ENCODE results near the gene AMPH. TPM values are rescaled to one million over a fixed set of nuclear protein-coding genes. Genes with fewer than 3 reads are reported as not detected.

AMPH gene
- polyA plus RNA-seq, 4 donors = 14.5 to 16.7 (median 15.9) TPM

DNA sequence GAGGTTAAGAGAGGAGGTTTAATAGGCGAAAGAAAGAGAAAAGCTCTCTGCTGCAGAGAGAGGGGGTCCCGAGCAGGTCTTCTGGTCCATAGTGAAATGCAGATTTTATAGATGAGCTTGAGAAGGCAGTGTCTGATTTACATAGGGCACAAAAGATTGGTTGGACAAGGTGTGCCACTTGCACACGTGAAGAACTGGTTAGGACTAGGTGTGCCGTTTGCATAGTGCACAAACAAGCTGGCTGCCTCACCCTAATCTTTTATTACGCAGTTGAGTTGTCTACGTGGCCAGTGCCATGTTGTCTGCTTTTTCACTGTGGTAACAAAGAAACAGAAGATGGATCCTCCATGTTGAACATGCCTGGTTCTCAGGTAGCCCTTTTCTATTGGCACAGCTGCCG, 82.6 kb downstream of the AMPH start:
- no peak for DNase-seq (ENCODE audit: low read depth in 4 of 4, low spot score in 3 of 4)

DNA sequence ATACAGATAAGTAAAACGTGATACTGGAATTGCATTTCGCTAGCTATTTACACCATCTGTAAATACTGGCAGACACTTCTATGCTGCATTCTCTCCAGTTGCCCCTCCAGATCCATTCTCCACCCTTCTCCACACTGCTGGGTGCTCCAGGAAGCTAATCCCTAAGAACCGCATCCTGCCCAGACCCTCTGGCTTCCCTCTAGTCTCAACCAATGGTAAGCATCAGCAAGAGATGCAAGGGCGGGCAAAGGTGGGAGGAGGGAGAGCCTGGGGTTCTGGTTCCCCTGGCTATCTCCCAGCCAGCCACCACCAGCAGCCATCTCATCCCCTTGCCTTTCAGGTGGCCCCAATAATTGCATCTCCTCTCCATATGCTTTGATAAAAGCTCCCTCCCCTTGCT, 84.4 kb downstream of the AMPH start:
- no peak for DNase-seq (ENCODE audit: low read depth in 4 of 4, low spot score in 3 of 4)

DNA sequence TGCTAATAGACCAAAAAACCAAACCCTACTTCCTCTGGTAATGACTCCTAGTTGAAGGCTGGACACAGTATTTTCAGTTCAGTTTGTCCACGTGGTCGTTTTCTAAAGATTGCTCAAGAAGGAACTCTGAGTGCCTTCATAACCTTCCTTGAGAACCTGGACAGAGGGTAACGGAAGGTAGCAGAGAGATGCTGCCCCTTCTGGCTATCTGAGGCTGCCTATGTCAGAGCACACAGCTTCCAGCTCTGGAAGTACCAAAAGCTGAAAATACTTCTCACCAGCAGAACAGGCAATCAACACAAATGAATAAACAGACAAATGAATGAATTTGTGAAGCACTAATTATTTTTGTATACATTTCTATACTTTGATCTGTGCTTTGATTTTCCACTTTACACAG, 85.2 kb downstream of the AMPH start:
- no peak for DNase-seq (ENCODE audit: low read depth in 4 of 4, low spot score in 3 of 4)

DNA sequence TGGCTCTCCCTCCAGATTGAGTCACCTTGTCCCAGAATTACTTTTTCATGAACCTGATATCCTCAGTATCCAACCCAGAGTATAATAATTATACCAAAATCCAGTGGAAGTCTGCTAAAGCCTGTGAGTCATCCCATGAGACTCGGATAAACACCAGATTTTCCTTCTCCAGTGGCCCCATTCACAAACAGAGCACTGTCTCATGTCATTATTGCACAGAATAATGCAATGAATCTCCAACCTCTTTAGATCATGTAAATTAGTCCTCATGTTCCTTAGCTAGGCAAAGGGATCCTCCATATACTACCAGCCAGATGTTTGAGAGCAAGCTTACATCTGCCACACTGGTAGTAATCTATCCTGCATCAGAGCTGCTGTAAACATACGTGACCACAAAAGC, 89.0 kb downstream of the AMPH start:
- DNase-seq (ENCODE audit: low read depth in 4 of 4, low spot score in 3 of 4) = no peak

DNA sequence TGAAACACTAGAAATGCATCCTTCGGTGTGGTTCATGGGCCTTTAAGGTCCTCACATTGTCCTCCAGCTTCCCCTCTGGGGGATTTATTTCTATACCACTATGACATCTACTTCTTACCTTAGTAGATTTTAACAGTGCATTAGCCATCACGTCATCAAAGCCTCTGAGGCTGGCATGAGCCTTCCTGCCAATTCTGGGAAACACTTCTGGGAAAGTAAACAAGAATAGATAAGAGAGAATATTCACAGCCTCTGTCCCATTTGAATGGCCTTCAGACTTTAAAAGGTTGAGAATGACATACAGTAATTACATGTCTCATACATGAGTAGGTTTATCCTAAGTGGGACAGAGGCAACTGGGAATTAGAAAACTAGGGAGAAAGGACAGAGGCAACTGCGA, 89.7 kb downstream of the AMPH start:
- no peak for DNase-seq (ENCODE audit: low read depth in 4 of 4, low spot score in 3 of 4)

DNA sequence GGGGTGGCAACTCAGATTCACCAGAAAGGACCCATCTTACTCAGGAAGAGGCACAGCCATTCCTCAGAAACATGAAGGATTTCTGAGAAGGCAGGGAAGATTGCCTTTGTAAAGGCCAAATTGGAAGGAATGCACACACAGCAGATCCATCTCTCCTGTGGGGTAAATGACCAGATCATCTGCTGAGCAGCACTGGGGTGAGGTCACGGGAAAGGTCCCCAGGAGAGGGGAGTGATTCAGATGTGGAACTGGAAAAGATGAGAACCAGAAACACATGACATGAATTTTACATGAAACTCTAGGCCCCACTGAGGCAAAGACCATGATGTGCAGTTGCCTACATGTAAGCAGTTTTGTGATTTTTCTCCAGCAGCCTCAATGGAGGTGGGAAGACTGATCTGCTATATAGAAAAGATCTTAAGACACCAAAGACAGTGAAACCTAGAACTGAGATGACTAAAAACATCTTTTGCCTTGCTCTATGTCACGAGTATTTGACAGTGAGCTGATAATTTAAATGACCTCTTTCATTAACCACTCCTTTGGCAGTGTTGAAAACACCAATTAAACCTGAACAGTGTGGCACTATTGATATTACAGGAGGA, 91.6 kb downstream of the AMPH start:
- no peak for DNase-seq (ENCODE audit: low read depth in 4 of 4, low spot score in 3 of 4)

DNA sequence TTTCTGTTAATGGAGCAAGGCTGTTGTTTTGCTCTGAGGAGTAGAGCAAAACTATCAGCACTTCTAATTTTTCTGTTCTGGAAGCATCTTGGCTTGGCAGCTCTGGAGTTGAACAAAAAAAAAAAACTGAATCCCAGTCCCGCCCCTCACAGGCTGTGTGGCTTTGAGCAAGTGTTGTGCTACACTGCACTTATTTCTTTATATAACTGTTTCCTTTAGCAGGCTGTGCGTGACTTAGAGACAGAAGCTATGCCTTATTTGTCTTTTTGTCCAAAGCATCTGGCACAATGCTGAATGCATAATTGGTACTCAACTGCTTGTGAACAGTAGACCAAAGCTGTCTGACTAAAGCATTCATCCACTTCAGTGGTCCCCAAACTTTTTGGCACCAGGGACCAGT, 96.1 kb downstream of the AMPH start:
- DNase-seq (ENCODE audit: low read depth in 4 of 4, low spot score in 3 of 4) = no peak

DNA sequence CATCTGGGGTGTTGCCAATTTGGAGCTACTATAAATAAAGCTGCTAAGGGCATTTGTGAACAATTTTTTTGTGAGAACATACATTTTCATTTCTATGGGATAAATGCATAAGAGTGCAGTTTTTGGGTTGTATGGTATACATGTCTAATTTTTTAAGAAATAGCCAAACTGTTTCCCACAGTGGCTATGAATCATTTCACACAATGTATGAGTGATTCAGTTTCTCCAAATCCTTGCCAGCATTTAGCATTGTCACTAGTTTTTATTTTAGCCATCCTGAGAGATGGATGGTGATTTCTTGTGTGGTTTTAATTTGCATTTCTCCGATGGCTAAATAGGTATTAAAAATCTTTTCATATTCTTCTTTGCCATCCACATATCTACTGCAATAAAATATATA, 105.3 kb downstream of the AMPH start:
- DNase-seq (ENCODE audit: low read depth in 4 of 4, low spot score in 3 of 4) = no peak

DNA sequence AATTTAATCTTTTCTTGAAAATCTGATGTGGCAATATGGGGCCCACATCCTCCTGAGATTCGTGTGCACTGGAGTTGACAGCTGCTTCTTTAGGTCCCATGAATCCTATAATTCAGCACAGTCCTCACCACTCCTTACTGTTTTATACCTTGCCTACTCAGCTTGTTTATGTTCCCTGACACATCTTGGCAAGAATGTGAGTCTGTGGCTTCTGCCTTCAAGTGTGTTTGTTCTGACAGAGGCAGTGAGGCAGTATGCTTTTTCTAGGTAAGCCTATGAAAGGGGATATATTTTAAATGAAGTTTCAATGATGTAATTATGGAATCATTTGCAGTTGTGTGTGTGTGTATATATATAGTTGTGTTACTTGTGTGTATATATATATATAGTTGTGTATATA, 106.4 kb downstream of the AMPH start:
- no peak for DNase-seq (ENCODE audit: low read depth in 4 of 4, low spot score in 3 of 4)

DNA sequence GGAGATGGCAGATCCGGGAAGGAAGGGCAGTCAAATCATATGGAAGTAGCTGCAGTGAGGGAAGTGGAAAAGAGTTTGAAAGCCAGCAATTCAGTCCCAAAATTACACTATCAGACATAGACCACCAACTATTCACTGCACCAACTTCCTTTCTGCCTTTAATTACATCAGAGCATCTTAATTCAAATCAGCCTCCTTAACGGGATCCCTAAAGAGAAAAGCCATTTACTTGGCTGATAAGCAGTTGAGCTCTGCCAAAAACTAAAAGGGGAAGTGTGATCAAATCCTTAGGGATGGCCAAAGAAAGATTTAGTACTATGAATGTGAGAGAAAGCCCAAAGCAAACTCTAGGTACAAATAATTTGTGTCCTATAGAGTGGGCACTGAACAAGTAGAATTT, 110.4 kb downstream of the AMPH start:
- no peak for DNase-seq (ENCODE audit: low read depth in 4 of 4, low spot score in 3 of 4)

DNA sequence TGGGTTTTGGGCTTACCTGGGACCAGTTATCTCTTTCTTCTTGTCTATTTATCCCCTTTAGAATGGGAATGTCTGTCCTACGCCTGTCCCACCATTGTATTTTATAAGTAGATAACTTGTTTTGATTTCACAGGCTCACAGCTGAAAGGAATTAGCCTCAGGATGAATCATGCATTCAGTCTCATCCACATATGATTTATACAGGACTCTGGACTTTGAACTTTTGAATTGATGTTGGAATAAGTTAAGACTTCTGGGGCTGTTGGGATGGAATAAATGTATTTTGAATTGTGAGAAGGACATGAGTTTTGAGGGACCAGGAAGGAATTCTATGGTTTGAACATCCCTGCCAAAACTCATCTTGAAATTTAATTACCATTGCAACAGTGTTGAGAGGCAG, 112.6 kb downstream of the AMPH start:
- DNase-seq (ENCODE audit: low read depth in 4 of 4, low spot score in 3 of 4) = no peak

DNA sequence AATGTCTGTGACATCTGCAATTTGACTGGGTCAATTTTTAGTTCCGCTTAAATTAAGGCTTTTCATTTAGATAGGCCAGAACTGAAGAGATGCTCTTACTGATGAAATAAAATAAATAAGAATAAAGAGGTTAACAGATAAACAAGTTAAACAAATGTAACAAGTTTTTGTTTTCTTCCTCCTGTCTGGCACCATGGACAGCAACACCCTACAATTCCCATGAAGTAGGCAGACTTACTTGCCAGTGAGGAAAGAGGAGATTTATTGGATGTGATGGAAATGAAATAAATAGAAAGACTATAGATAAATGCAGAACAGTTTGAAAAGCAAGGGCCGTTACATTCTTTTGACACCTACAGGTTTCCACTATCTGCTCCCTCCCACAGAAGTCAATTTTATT, 118.5 kb downstream of the AMPH start:
- no peak for DNase-seq (ENCODE audit: low read depth in 4 of 4, low spot score in 3 of 4)

DNA sequence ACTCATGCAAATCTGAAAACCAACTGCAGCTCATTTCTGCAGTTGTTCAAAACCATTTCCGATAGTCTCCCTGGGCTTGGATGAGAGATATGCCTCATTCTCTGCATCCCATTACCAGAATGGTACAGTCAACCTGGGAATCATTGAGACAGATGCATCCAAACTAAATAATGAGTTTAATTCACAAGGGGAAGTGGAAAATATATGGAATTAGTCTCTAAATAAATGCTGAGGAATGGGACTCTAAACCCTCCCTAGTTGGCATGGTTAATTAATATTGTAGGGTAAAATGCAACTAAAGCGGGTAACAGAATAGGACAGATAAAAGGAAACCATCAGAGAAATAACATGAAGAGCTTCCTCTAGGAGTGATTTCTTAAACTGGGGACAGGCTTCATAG, 118.9 kb downstream of the AMPH start:
- DNase-seq (ENCODE audit: low read depth in 4 of 4, low spot score in 3 of 4) = no peak

DNA sequence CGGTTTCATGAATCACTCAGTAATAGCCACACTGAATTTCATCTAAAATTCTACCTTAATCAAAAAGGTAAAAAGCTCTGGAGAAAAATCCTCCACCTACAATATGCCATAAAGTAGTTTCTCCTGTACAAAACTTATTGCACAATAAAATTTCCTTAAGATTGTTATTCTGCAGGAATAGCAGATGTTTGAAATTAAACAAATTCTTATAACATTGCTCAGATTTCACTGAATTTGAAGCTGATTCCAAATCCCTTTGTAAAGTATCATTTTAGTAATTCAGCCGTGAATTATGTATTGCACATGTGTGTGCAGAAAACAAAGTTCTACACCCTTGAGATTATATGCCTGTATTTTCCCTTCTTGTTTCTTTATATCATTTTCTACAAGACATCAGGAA, 123.8 kb downstream of the AMPH start:
- no peak for DNase-seq (ENCODE audit: low read depth in 4 of 4, low spot score in 3 of 4)

DNA sequence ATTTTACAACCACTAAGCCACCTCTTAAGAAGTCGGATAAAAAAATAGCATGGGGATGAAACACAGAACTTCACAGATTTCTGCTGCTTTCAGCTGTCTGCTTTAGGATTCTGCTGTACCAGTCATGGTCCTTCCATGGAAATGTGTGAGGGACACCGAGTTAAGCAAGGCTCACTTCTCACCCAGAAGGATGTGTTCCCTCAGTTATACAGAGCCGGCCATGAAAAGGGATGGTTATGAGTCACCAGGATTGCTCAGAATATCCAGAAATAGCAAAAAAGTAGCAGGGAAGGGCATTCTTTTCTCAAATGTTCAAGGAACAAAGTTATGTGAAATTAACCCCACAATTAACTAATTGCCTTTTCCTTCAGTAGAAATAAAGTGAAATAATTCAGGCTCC, 124.4 kb downstream of the AMPH start:
- DNase-seq (ENCODE audit: low read depth in 4 of 4, low spot score in 3 of 4) = no peak

DNA sequence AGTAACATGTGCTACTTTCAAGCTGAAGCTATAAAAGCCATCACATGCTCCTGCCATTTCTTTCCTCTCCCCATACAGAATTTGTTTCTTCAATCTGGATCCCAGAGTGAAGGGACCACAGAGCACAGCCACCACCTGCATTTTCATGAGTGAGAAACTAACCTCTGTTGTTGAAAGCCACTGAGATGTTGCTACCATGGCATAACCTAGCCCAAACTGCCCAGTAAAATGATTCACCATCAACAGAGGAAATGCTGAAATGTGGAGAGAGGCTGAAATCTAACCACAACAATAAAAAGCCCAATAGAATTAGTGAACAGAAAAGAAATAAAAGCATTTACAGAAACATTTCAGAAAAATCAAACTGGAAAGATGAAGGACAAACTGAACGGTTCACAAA, 125.2 kb downstream of the AMPH start:
- no peak for DNase-seq (ENCODE audit: low read depth in 4 of 4, low spot score in 3 of 4)

DNA sequence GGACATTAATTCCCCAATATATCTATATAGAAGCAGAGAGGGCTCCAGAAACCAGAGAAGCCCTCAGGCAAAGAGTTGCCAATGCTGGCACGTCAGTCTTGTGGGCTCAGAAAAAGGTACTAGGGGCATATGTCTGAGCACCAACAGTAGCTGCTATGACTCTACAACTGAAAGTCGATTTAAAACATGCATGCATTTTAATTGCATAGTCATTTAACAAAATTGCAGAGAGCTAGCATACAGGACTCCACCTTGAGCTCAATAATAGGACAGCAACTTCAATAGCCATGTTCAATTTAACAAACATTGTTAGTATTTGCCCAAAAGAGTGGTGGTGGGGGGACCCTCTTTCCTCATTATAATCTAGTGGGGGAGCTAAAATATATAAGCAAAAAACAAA, 126.5 kb downstream of the AMPH start:
- no peak for DNase-seq (ENCODE audit: low read depth in 4 of 4, low spot score in 3 of 4)

DNA sequence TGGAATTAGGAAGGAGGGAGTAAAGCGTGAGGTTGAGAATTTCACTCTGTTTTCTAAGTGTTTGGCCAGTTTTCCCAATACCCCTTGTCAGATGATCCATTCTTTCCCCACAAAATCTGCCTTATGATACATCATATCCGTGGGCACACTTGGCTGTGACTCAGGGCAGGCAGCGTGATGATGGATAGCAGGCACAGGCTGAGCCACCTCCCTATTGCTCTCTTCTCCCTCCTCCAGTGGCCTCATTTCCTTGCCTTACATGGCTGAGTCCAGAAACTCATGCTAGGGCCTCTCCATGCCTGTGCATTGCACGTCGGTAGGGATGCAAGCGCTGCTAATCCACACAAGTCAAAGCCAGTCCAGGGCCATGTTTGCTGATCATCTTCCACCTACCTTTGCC, 128.3 kb downstream of the AMPH start:
- no peak for DNase-seq (ENCODE audit: low read depth in 4 of 4, low spot score in 3 of 4)

DNA sequence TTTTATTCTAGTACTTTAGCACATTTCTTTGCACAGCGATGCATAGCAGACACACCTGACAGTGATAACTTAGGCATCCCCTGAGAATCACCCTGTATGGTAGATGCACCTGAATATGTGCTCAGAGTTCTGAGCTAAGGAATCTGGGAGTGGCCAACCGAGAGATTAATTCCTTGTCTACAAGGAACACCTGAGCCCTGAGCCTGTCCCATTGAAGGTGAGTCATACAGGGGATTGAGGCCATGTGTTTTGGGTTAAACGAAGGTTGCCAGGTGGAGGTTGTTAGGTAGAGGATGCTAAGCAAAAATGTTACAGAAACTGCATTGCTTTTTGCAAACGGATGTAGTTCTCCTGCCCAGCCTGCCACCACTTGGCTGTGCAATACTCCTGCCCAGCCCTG, 128.9 kb downstream of the AMPH start:
- DNase-seq (ENCODE audit: low read depth in 4 of 4, low spot score in 3 of 4) = no peak

DNA sequence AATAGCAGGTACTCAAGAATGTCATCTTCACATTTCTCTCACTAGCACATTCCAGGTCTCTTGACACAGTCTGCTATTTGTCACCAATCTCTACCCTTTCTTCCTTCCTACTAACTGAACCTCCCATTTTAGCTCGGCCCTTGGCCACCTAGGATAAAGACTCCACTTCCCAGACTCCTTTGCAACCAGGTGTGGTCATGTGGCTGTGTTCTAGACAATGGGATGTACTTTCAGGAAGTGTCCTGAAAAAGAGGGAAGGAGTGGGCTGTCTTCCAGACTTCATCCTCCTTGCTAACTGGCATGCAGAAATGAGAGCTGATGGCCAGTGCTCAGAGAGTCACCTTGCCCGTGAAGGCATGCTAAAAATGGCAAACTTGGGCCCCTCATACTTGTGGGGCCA, 139.2 kb downstream of the AMPH start:
- DNase-seq (ENCODE audit: low read depth in 4 of 4, low spot score in 3 of 4) = no peak

DNA sequence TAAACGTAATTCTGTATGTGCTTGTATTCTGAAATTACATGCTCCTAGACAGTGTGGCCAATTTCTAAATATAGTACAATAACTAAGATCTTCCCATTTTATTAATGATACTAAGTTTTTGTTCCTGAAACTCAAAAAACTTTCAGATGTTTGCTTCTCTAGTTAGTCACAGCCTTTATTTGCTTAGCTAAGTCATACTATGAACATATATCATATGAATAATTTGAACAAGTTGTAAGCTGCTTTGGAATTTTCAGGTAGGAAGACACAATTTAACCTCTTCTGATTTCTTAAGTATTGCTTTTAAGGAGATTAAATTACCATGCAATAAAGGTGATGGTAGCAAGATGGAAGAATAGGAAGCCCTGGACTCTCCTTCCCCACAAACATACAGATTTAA, 148.7 kb downstream of the AMPH start:
- DNase-seq (ENCODE audit: low read depth in 4 of 4, low spot score in 3 of 4) = no peak

DNA sequence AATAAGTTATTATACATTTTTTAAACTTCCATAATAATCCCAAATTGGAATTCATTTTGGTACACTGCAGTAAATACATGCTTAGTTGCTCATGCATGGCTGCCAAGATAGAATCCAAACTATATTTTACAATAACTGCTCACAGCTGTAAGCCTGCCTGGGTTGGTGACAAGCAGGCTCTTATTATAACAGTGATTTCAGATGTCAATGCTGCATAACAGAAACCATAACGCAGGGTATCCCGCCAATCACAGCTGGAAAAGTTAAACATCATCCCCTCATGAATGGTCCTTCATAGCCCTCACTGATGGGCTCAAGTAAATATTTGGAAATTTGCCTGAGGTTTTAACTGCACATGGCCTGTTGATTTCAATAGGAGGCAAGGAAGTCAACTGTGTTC, 149.8 kb downstream of the AMPH start:
- DNase-seq (ENCODE audit: low read depth in 4 of 4, low spot score in 3 of 4) = no peak

DNA sequence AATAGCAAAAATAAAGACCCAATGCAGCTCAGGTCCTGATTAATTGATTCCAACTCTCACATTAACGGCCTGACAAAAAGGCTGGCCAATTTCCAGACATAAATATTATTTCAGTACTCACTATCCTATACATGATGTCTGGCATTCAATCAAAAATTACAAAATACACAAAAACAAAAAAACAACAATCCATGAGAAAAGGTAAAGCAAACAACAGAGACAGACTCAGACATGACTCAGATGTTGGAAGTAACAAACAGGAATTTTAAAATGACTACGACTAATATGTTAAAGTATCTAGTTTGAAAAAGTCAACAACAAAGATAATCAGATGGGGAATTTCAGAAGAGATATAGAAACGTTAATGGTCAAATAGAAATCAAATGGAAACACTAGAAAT, 152.8 kb downstream of the AMPH start:
- DNase-seq (ENCODE audit: low read depth in 4 of 4, low spot score in 3 of 4) = no peak

DNA sequence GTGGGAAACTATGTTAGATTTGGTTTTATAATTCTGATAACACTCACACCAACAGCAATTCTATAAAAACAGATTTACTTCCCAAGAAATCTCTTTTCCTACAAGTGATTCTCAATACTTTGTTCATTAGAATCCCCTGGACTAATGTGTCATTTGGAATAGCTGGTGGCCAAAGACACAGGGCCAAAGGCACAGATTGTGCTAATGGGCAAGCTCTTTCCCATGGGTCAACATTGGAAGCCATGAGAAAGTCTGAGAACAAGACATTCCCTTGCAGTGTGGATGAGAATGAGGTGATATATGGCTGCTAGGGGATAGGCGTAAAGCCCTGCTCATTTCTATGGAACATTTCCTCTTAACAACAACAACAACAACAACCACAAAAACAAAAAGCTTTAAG, 153.8 kb downstream of the AMPH start:
- no peak for DNase-seq (ENCODE audit: low read depth in 4 of 4, low spot score in 3 of 4)

Data from right renal pelvis (tissue), 4 donors.